CD4-positive, alpha-beta memory T cell (primary cell): ENCODE results near the gene POLR2L. TPM values are rescaled to one million over a fixed set of nuclear protein-coding genes. Genes with fewer than 3 reads are reported as not detected.

Source experiments
- CTCF ChIA-PET: fragments of 350-600 bp; sonication (Branson Sonifier 250); formaldehyde crosslinking; loops from one replicate; lab custom pipeline; 2021; ENCODE audit warnings: inconsistent platforms; ENCODE audit not compliant: partially characterized antibody; lab: Charles Lee
- POLR2A ChIA-PET: fragments of 350-600 bp; sonication (Branson Sonifier 250); formaldehyde crosslinking; loops from one replicate; lab custom pipeline; 2021; ENCODE audit not compliant: partially characterized antibody; lab: Charles Lee
- DNase-seq, 5 donors: peaks; one replicate each; pipeline versions ENCODE4 v3.0.0 to v3.0.0-alpha.2; 2020 to 2022; ENCODE audit warnings: mixed read lengths in 1 of 5
- H3K27ac ChIP-seq: one replicate; pipeline ENCODE4 v1.7.0; 2013; ENCODE audit warnings: low read depth, low read length
- H3K27me3 ChIP-seq: 2 replicates; pipeline ENCODE4 v1.7.0; 2013; ENCODE audit warnings: mild to moderate bottlenecking, low read length, moderate library complexity; ENCODE audit not compliant: insufficient read depth
- H3K36me3 ChIP-seq: 2 replicates; pipeline ENCODE4 v1.7.0; 2013; ENCODE audit warnings: mild to moderate bottlenecking, low read length, moderate library complexity; ENCODE audit not compliant: insufficient read depth
- H3K4me1 ChIP-seq: 2 replicates; pipeline ENCODE4 v1.7.0; 2013; ENCODE audit warnings: mild to moderate bottlenecking, low read length, moderate library complexity; ENCODE audit not compliant: insufficient read depth
- H3K4me3 ChIP-seq, 2 donors: one replicate each; pipeline ENCODE4 v1.7.0; 2013; ENCODE audit warnings: low read length in 2 of 2, mild to moderate bottlenecking in 1 of 2
- H3K9me3 ChIP-seq, 2 donors: one replicate each; pipeline ENCODE4 v1.7.0; 2013; ENCODE audit warnings: low read length in 2 of 2, control low read depth in 1 of 2; ENCODE audit not compliant: control insufficient read depth in 1 of 2
- H3K27ac Mint-ChIP-seq, 7 donors: one replicate each; pipeline ENCODE4 v1.8.0; 2020 to 2021; ENCODE audit warnings: mixed read lengths in 7 of 7, mild to moderate bottlenecking in 6 of 7, inconsistent platforms in 3 of 7, moderate library complexity in 3 of 7
- H3K27me3 Mint-ChIP-seq, 2 donors: one replicate each; pipeline ENCODE4 v1.8.0; 2020 to 2021; ENCODE audit warnings: mixed read lengths in 2 of 2
- H3K36me3 Mint-ChIP-seq, 2 donors: one replicate each; pipeline ENCODE4 v1.8.0; 2020 to 2021; ENCODE audit warnings: mixed read lengths in 2 of 2, inconsistent platforms in 1 of 2, mild to moderate bottlenecking in 1 of 2
- H3K4me1 Mint-ChIP-seq, 4 donors: one replicate each; pipeline ENCODE4 v1.8.0; 2020 to 2021; ENCODE audit warnings: mixed read lengths in 4 of 4, mild to moderate bottlenecking in 1 of 4
- H3K4me3 Mint-ChIP-seq, 8 donors: one replicate each; pipeline ENCODE4 v1.8.0; 2020 to 2021; ENCODE audit warnings: mixed read lengths in 8 of 8, mild to moderate bottlenecking in 7 of 8, moderate library complexity in 6 of 8, inconsistent platforms in 3 of 8
- H3K9me3 Mint-ChIP-seq, 8 donors: one replicate each; pipeline ENCODE4 v1.8.0; 2020 to 2021; ENCODE audit warnings: mixed read lengths in 8 of 8, mild to moderate bottlenecking in 5 of 8, inconsistent platforms in 3 of 8, moderate library complexity in 1 of 8
- intact Hi-C: fragments of 100-400 bp; cut with micrococcal nuclease; formaldehyde crosslinking; loops from one replicate; pipeline ENCODE4 v1.15.1; 2023
- polyA plus RNA-seq, 2 donors: library from polyadenylated mRNA; unstranded; fragments of 300-500 nt; fragmentation: Illumina TruSeq; gene quantifications; one replicate each; pipeline ENCODE4 v1.2.3, GENCODE V29; 2021
- total RNA-seq, 2 experiments: library from RNA; stranded (reverse); gene quantifications; one replicate each; pipeline ENCODE4 v1.2.3, GENCODE V29; 2021

POLR2L gene
- total and polyA plus RNA-seq, 4 experiments from 2014 or later: 55.8 to 108 (median 69.9) TPM

DNA sequence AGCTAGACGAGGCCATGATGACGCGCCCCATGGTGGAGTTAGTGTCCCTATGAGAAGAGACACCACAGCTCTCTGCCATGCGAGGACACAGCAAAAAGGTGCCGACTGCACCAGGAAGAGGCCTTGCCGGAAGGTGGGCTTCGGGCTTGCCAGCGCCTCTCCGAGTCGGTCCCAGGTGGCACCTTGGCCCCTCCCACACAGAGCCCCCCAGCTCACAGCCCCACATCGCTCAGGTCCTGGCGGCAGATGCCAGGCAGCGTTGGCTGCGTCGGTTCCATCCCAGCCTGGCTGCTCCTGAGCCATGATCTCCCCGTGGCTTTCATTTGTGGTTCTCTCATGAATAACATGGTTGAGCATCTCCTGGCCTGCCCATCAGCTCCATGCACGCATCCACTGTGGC lies 44.2 kb upstream of the POLR2L start:
- Mint-ChIP-seq H3K27me3 (no peaks in the 10 kb centered on the region), H3K9me3 (no peaks in the 10 kb centered on the region), H3K27ac (no peak overlapping the region), H3K4me3 (no peak overlapping the region), H3K36me3 (peaks cover 13 to 20% of the 10 kb centered on the region in 2 donors), H3K4me1 (peaks cover 0 to 3% (median 0%) of the 10 kb centered on the region in 4 donors)
- H3K9me3 ChIP-seq: no peaks in the 10 kb centered on the region
- peak in 1 of 5 donors; percentile 7 for DNase-seq
- ChIA-PET CTCF (interaction anchor here (0.7 kb wide), 1 partner anchor 88 kb away, joined by 3 read pairs; no protein-coding TSS in a partner anchor), POLR2A (no interaction called here)
- no peak overlapping the region for H3K27ac ChIP-seq
- H3K4me3 ChIP-seq: no peak overlapping the region
- no peaks in the 10 kb centered on the region for H3K4me1 ChIP-seq
- H3K27me3 ChIP-seq: no peaks in the 10 kb centered on the region
- H3K36me3 ChIP-seq: peaks cover 3% of the 10 kb centered on the region
- intact Hi-C loops: no loop called here

DNA sequence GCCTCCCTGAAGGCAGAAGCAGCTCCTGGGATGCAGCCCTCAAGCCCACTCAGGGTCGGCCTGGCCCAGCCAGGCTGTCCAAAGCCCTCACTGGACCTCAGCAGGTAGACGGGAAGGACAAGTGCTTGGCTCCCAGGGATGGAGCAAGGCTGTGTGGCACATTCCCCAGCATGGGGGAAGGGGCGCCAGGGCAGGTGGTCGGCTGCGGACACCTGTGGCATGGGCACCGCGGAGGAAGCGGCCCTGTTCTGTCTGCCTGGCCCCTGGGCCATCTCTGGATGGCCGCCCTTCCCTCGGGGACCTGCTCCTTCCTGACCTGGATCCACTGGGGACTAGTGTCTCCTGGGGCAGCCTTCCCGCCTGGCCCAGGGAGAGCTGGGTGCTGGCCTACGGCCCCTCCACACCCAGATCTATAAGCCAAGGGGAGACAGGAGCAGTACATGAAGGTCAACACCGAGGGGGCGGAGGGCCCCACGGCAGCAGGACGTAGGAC lies 42.3 kb upstream of the POLR2L start:
- no peak overlapping the region for H3K4me3 ChIP-seq
- H3K27ac ChIP-seq: no peak overlapping the region
- peaks cover 13 to 25% of the 10 kb centered on the region in 2 donors for H3K36me3 Mint-ChIP-seq
- ChIA-PET CTCF (no interaction called here), POLR2A (no interaction called here)
- no peak overlapping the region for H3K4me3 Mint-ChIP-seq
- H3K27me3 ChIP-seq: no peaks in the 10 kb centered on the region
- no peaks in the 10 kb centered on the region for H3K9me3 Mint-ChIP-seq
- peak in 1 of 5 donors; percentile 15 for DNase-seq
- H3K27me3 Mint-ChIP-seq: no peaks in the 10 kb centered on the region
- H3K36me3 ChIP-seq: peaks cover 3% of the 10 kb centered on the region
- intact Hi-C loops: no loop called here
- no peaks in the 10 kb centered on the region for H3K9me3 ChIP-seq
- H3K4me1 ChIP-seq: no peaks in the 10 kb centered on the region
- no peak overlapping the region for H3K27ac Mint-ChIP-seq
- H3K4me1 Mint-ChIP-seq: no peaks in the 10 kb centered on the region

DNA sequence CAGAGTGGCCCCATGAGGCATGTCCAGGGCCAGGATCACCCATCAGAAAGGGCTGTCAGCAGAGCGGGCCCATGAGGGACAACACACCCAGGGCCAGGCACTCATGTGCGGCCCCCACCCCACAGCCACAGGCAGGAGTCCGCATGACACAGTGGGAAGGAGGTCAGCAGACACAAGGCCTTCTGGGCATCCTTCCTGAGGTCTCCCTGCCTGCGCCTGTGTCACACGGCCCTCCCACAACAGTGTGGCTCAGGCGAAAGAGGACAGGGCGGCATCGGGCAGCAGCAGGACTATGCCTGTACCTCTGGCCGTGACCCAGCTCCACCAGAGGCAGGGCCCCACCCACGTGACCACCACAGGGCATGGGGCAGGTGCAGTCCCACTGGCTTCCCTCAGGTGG lies 41.2 kb upstream of the POLR2L start:
- Mint-ChIP-seq H3K27ac (no peak overlapping the region), H3K36me3 (peaks cover 17 to 26% of the 10 kb centered on the region in 2 donors), H3K4me1 (no peaks in the 10 kb centered on the region), H3K9me3 (no peaks in the 10 kb centered on the region), H3K4me3 (no peak overlapping the region), H3K27me3 (no peaks in the 10 kb centered on the region)
- ChIA-PET POLR2A (no interaction called here), CTCF (no interaction called here)
- no peak for DNase-seq
- Histone ChIP-seq H3K36me3 (peaks cover 3% of the 10 kb centered on the region), H3K4me3 (no peak overlapping the region), H3K27me3 (no peaks in the 10 kb centered on the region), H3K4me1 (no peaks in the 10 kb centered on the region), H3K9me3 (no peaks in the 10 kb centered on the region), H3K27ac (no peak overlapping the region)
- intact Hi-C loops: no loop called here

DNA sequence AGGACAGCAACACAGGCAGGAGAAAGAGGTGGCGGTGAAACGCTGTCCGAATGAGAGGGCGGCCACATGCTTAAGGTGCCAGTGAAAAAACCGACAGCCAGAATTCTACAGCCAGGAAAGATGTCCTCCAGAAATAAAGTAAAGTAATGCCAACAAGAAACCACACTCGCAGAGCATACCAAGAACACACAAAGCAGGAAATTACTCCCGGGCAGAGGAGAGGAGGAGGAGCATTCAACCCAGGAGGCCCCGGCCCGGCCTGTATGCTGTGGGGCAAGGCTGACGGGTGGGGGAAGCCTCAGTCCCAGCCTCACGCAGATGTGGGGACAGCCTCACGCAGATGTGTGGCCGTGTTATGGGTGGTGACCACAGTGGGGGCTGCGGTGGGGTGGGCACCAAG lies 40.3 kb upstream of the POLR2L start:
- H3K27me3 ChIP-seq: no peaks in the 10 kb centered on the region
- ChIA-PET CTCF (no interaction called here), POLR2A (no interaction called here)
- DNase-seq: peak in 1 of 5 donors; percentile 7
- H3K4me3 ChIP-seq: no peak overlapping the region
- H3K4me1 Mint-ChIP-seq: no peaks in the 10 kb centered on the region
- intact Hi-C loops: no loop called here
- H3K4me1 ChIP-seq: no peaks in the 10 kb centered on the region
- no peak overlapping the region for H3K4me3 Mint-ChIP-seq
- H3K9me3 Mint-ChIP-seq: no peaks in the 10 kb centered on the region
- H3K27me3 Mint-ChIP-seq: no peaks in the 10 kb centered on the region
- H3K36me3 ChIP-seq: no peaks in the 10 kb centered on the region
- peaks cover 17 to 25% of the 10 kb centered on the region in 2 donors for H3K36me3 Mint-ChIP-seq
- H3K27ac Mint-ChIP-seq: no peak overlapping the region
- H3K9me3 ChIP-seq: no peaks in the 10 kb centered on the region
- no peak overlapping the region for H3K27ac ChIP-seq

DNA sequence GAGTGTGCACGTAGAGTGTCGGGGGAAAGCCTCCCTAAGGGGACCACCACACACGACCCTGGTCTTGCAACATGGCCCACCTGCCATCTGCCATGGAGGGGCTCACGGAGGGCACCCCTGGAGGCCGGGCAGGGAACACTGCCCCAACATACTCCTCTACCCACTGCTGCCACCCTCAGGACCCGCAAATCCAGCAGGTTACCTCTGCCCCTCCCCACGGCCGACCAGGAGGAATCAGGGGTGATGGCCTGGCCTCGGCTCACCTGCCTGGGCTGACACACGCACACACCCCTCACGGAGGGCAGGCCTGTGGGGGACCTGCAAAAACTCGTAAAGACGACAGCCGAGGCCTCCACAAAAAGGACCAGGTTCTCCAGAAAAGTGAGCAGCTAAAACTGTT lies 38.1 kb upstream of the POLR2L start:
- Histone ChIP-seq H3K27ac (no peak overlapping the region), H3K4me3 (no peak overlapping the region), H3K4me1 (no peaks in the 10 kb centered on the region), H3K9me3 (no peaks in the 10 kb centered on the region), H3K36me3 (no peaks in the 10 kb centered on the region), H3K27me3 (no peaks in the 10 kb centered on the region)
- H3K27me3 Mint-ChIP-seq: no peaks in the 10 kb centered on the region
- POLR2A ChIA-PET: no interaction called here
- intact Hi-C loops: no loop called here
- H3K27ac Mint-ChIP-seq: no peak overlapping the region
- no peak for DNase-seq
- H3K36me3 Mint-ChIP-seq: peaks cover 16 to 23% of the 10 kb centered on the region in 2 donors
- H3K4me3 Mint-ChIP-seq: no peak overlapping the region
- H3K4me1 Mint-ChIP-seq: peaks cover 0 to 2% (median 0%) of the 10 kb centered on the region in 4 donors
- CTCF ChIA-PET: no interaction called here
- no peaks in the 10 kb centered on the region for H3K9me3 Mint-ChIP-seq

DNA sequence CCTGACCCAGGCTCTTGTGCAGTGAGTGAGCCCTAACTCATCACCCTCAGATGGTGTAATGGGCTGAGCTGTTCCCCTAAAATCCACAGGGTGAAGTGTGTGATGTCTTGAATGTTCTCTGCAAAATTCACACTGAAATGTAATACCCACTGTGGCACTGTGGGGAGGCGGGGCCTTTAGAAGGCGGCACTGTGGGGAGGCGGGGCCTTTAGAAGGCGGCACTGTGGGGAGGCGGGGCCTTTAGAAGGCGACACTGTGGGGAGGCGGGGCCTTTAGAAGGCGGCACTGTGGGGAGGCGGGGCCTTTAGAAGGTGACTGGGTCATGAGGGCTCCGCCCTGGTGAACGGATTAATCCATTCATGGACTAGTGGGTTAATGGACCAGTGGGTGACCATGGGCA lies 35.2 kb upstream of the POLR2L start:
- Histone ChIP-seq H3K4me1 (no peaks in the 10 kb centered on the region), H3K27ac (no peak overlapping the region), H3K36me3 (no peaks in the 10 kb centered on the region), H3K9me3 (no peaks in the 10 kb centered on the region), H3K27me3 (no peaks in the 10 kb centered on the region), H3K4me3 (no peak overlapping the region)
- intact Hi-C loops: no loop called here
- Mint-ChIP-seq H3K9me3 (no peaks in the 10 kb centered on the region), H3K4me3 (no peak overlapping the region), H3K4me1 (peaks cover 0 to 2% (median 0%) of the 10 kb centered on the region in 4 donors), H3K27me3 (no peaks in the 10 kb centered on the region), H3K27ac (no peak overlapping the region), H3K36me3 (peaks cover 22 to 28% of the 10 kb centered on the region in 2 donors)
- no peak for DNase-seq
- CTCF ChIA-PET: no interaction called here
- POLR2A ChIA-PET: no interaction called here

DNA sequence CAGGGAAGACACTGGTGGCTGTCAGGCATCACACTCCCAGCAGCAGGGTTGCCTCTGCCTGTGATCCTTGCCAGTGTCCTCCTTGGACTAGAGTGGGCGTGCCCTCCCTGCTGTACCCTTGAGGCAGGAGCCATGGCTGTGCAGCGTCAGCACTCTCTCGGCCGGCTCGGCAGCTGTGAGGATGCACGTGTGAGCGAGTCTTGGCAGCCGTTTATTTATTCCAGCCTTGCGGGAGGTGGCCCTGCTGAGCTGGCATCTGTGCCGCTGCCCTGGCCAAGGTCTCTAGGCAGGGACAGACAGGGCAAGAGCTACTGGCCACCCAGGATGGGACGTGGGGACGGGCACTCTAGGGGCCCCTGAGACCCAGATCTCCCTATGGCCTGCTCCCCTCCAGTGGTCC lies 34.2 kb upstream of the POLR2L start:
- H3K9me3 ChIP-seq: no peaks in the 10 kb centered on the region
- H3K4me3 ChIP-seq: no peak overlapping the region
- Mint-ChIP-seq H3K27me3 (no peaks in the 10 kb centered on the region), H3K4me1 (peaks cover 0 to 2% (median 0%) of the 10 kb centered on the region in 4 donors), H3K27ac (no peak overlapping the region), H3K4me3 (no peak overlapping the region), H3K9me3 (no peaks in the 10 kb centered on the region), H3K36me3 (peaks cover 16 to 27% of the 10 kb centered on the region in 2 donors)
- no peaks in the 10 kb centered on the region for H3K27me3 ChIP-seq
- DNase-seq: no peak
- ChIA-PET CTCF (no interaction called here), POLR2A (interaction anchor here (0.6 kb wide), 1 partner anchor 8 kb away, joined by 3 read pairs; no protein-coding TSS in a partner anchor)
- intact Hi-C loops: no loop called here
- H3K36me3 ChIP-seq: no peaks in the 10 kb centered on the region
- H3K27ac ChIP-seq: no peak overlapping the region
- no peaks in the 10 kb centered on the region for H3K4me1 ChIP-seq
